GM18499 (cell line): ENCODE results near the gene SNX24.
A peak's percentile ranks its signal among the peaks of the same experiment; 100 is the strongest.

Source experiments
- ATAC-seq: cut with Tn5 transposase; IDR thresholded peaks from one replicate; pipeline ENCODE4 v1.9.1; 2021; ENCODE audit warnings: moderate number of reproducible peaks; ENCODE audit not compliant: insufficient read depth, unreplicated experiment

SNX24 gene

GRCh38 chr5:122915717-122916461, 70.5 kb downstream of the SNX24 start:
- ATAC-seq = peak; percentile 98

- no peak for ATAC-seq
Measured at GRCh38 chr5:122916490-122916889, 71.1 kb downstream of the SNX24 start.

GRCh38 chr5:122919969-122920368, 74.6 kb downstream of the SNX24 start:
- ATAC-seq = no peak

GRCh38 chr5:122921826-122922225, 76.4 kb downstream of the SNX24 start:
- ATAC-seq = no peak

- ATAC-seq = no peak
Measured at GRCh38 chr5:122924203-122924602, 78.8 kb downstream of the SNX24 start.

GRCh38 chr5:122924719-122925395, 79.4 kb downstream of the SNX24 start:
- no peak for ATAC-seq

- ATAC-seq = no peak
Measured at GRCh38 chr5:122929001-122929400, 83.6 kb downstream of the SNX24 start.

- ATAC-seq = no peak
Measured at GRCh38 chr5:122929980-122930379, 84.6 kb downstream of the SNX24 start.

GRCh38 chr5:122933956-122934355, 88.5 kb downstream of the SNX24 start:
- ATAC-seq = no peak

GRCh38 chr5:122936088-122936487, 90.7 kb downstream of the SNX24 start:
- ATAC-seq = no peak

GRCh38 chr5:122937914-122938313, 92.5 kb downstream of the SNX24 start:
- ATAC-seq = no peak

GRCh38 chr5:122940890-122941289, 95.5 kb downstream of the SNX24 start:
- ATAC-seq = no peak

- ATAC-seq = no peak
Measured at GRCh38 chr5:122941737-122942136, 96.3 kb downstream of the SNX24 start.

GRCh38 chr5:122942164-122942914, 96.9 kb downstream of the SNX24 start:
- no peak for ATAC-seq

- no peak for ATAC-seq
Measured at GRCh38 chr5:122943050-122943698, 97.8 kb downstream of the SNX24 start.

- no peak for ATAC-seq
Measured at GRCh38 chr5:122944051-122944450, 98.6 kb downstream of the SNX24 start.

GRCh38 chr5:122947372-122947771, 102.0 kb downstream of the SNX24 start:
- no peak for ATAC-seq

GRCh38 chr5:122947772-122948171, 102.4 kb downstream of the SNX24 start:
- no peak for ATAC-seq

GRCh38 chr5:122948319-122948718, 102.9 kb downstream of the SNX24 start:
- ATAC-seq = no peak

GRCh38 chr5:122951658-122952057, 106.2 kb downstream of the SNX24 start:
- no peak for ATAC-seq

GRCh38 chr5:122954719-122955118, 109.3 kb downstream of the SNX24 start:
- no peak for ATAC-seq
